Measurements from ENCODE around the gene ENPP6. TPM values are rescaled to one million over a fixed set of nuclear protein-coding genes. Genes with fewer than 3 reads are reported as not detected.

The ENPP6 gene
- total and polyA plus RNA-seq, 4 donors, result 0.02 to 0.37 (median 0.10) TPM

DNA sequence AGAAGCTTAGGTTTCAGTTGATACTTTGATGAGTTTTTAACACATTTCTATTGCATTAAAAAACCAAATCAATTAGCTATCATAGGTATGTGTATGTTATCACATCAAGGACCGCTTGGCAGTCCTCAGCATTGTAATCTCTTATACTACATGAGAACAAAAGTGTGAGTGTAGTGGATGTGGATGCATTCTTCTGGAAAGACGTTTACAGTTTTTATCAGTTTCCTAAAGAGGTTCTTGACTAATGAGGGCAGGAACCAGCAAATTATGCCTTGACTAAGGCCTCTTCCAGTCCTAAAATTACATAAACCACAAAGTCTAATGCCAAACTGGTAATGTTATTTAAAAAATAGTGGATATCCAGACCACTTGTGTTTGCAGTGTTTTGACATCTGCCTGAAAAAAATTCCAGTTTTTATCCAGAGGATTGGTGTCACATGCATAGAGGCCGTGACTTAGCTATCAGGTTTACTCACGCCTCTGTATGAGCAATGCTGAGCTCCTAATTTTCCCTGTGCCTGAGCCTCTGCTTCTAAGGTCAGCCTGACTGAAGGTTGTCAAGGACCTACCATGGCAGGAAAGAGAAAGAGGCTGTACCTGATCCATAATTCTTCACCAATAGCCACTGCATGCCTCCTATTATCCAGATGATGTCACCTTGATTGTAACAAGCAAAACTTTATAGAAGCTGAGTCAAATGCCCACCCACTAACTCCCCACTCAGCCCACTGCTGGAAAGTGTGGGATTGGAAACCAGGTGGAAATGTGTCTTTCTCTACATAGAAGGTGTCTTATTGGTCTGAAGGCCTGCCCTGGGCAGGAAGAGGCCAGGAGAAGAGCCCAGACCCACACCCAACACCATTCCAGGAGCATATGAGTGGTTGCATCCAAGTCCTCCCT lies 68.7 kb downstream of the ENPP6 start:
- WGBS, 2 donors, result 47 to 67% methylated on average over 4 of the region's 4 CpGs
- peaks cover 0 to 2% (median 0%) of the 10 kb centered on the region in 4 donors for H3K9me3 ChIP-seq (ENCODE audit: control insufficient read depth in 4 of 4, insufficient read depth in 3 of 4, low read length in 3 of 4)
- H3K4me1 ChIP-seq (ENCODE audit: control insufficient read depth in 5 of 5, insufficient read depth in 5 of 5, low read length in 5 of 5), result peaks cover 0 to 28% (median 7%) of the 10 kb centered on the region in 5 donors
- H3K4me3 ChIP-seq, result no peak overlapping the region
- DNase-seq (no peak), ATAC-seq (ENCODE audit: insufficient read depth, low FRiP score) (no peak)
- H3K36me3 ChIP-seq (ENCODE audit: control insufficient read depth in 4 of 4, insufficient read depth in 4 of 4, low read length in 4 of 4), result no peaks in the 10 kb centered on the region
- H3K9ac ChIP-seq (ENCODE audit: insufficient read depth in 1 of 2, low read length in 2 of 2), result no peak overlapping the region
- no peaks in the 10 kb centered on the region for H3K27me3 ChIP-seq (ENCODE audit: control insufficient read depth in 3 of 3, insufficient read depth in 3 of 3, low read length in 2 of 3)
- H3K27ac ChIP-seq (ENCODE audit: low read depth in 1 of 2, low read length in 1 of 2), result no peak overlapping the region
- TF ChIP-seq, protein P1, sequence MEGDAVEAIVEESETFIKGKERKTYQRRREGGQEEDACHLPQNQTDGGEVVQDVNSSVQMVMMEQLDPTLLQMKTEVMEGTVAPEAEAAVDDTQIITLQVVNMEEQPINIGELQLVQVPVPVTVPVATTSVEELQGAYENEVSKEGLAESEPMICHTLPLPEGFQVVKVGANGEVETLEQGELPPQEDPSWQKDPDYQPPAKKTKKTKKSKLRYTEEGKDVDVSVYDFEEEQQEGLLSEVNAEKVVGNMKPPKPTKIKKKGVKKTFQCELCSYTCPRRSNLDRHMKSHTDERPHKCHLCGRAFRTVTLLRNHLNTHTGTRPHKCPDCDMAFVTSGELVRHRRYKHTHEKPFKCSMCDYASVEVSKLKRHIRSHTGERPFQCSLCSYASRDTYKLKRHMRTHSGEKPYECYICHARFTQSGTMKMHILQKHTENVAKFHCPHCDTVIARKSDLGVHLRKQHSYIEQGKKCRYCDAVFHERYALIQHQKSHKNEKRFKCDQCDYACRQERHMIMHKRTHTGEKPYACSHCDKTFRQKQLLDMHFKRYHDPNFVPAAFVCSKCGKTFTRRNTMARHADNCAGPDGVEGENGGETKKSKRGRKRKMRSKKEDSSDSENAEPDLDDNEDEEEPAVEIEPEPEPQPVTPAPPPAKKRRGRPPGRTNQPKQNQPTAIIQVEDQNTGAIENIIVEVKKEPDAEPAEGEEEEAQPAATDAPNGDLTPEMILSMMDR (IDR thresholded peaks at IDR 0.05; ENCODE audit: control extremely low read depth, extremely low read depth), result no peak

DNA sequence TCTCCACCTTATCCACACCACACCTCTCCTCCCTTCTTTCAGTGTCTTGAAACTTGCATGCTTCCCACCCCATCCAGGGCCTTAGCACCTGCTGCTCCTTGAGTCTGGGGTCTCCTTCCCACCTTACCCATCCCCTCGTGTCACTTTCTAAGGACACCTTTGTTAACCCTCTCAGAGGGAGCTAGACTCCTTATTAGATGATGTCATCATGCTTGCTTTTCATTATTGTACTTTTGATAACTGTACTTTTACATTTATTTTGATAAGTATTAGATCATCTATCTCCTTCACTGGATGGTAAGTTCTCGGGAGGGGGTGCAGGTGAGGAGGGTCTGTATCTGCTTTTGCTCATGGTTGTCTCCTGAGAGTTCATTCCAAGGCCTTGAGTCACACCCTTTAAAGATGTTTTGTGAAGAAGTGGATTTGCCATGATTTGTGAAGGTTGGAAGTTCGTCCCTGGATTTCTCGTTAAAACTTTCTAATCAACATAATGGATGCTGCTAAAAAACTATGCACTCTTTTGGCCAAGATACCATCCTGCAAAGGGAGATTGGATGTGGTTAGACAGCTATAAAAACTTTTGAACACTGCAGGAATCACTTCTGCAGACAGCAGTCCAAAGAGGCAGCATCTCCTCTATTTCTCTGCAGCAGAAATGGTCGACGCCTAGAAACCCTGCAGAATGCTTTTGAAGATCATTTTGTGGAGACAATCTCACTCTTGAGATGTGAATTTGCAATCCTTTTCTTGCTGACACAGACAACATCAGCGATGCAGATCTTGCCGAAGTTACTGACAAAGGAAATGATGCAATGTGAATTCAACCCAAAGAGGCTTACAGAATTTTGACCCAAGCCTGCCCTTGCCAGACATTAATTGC lies 69.6 kb downstream of the ENPP6 start:
- no peak overlapping the region for H3K4me3 ChIP-seq
- H3K9ac ChIP-seq (ENCODE audit: insufficient read depth in 1 of 2, low read length in 2 of 2), result no peak overlapping the region
- peaks cover 0 to 2% (median 0%) of the 10 kb centered on the region in 4 donors for H3K9me3 ChIP-seq (ENCODE audit: control insufficient read depth in 4 of 4, insufficient read depth in 3 of 4, low read length in 3 of 4)
- H3K4me1 ChIP-seq (ENCODE audit: control insufficient read depth in 5 of 5, insufficient read depth in 5 of 5, low read length in 5 of 5), result peaks cover 0 to 21% (median 7%) of the 10 kb centered on the region in 5 donors
- TF ChIP-seq, protein P1 (IDR thresholded peaks at IDR 0.05; ENCODE audit: control extremely low read depth, extremely low read depth), result no peak
- H3K36me3 ChIP-seq (ENCODE audit: control insufficient read depth in 4 of 4, insufficient read depth in 4 of 4, low read length in 4 of 4), result no peaks in the 10 kb centered on the region
- peak in 2 of 3 donors; percentile 30 to 50 for DNase-seq
- H3K27me3 ChIP-seq (ENCODE audit: control insufficient read depth in 3 of 3, insufficient read depth in 3 of 3, low read length in 2 of 3), result no peaks in the 10 kb centered on the region
- WGBS, 2 donors, result 52 to 60% methylated on average over 8 of the region's 8 CpGs
- ATAC-seq (ENCODE audit: insufficient read depth, low FRiP score), result no peak
- no peak overlapping the region for H3K27ac ChIP-seq (ENCODE audit: low read depth in 1 of 2, low read length in 1 of 2)

DNA sequence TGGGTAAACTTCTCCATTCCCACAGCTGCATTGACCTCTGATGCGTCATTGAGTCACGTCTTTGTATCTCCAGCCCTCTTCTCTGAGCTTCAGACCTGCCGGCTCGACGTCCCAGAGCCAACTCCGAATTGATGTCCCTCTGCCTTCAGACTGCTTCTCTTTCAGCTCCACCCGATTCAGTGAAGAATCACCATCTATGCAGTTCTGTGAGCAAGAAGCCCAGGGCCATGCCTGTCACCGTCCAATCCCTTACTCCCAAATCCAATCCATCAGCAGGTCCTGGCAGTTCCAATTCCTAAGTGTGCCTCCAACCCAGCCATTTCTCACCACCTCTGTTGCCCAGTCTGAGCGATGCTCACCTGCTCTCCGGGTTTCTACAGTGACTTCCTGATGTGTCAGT lies 70.7 kb downstream of the ENPP6 start:
- WGBS, 2 donors, result 80 to 83% methylated on average over 10 of the region's 10 CpGs
- Histone ChIP-seq H3K4me3 (no peak overlapping the region), H3K4me1 (ENCODE audit: control insufficient read depth in 5 of 5, insufficient read depth in 5 of 5, low read length in 5 of 5) (peaks cover 0 to 21% (median 7%) of the 10 kb centered on the region in 5 donors), H3K9me3 (ENCODE audit: control insufficient read depth in 4 of 4, insufficient read depth in 3 of 4, low read length in 3 of 4) (peaks cover 0 to 3% (median 0%) of the 10 kb centered on the region in 4 donors), H3K36me3 (ENCODE audit: control insufficient read depth in 4 of 4, insufficient read depth in 4 of 4, low read length in 4 of 4) (no peaks in the 10 kb centered on the region), H3K27ac (ENCODE audit: low read depth in 1 of 2, low read length in 1 of 2) (no peak overlapping the region), H3K27me3 (ENCODE audit: control insufficient read depth in 3 of 3, insufficient read depth in 3 of 3, low read length in 2 of 3) (no peaks in the 10 kb centered on the region), H3K9ac (ENCODE audit: insufficient read depth in 1 of 2, low read length in 2 of 2) (no peak overlapping the region)
- TF ChIP-seq, protein P1 (IDR thresholded peaks at IDR 0.05; ENCODE audit: control extremely low read depth, extremely low read depth), result no peak
- no peak for DNase-seq
- no peak for ATAC-seq (ENCODE audit: insufficient read depth, low FRiP score)
